SK-N-SH (cell line): ENCODE measurements around the gene GOLGA6C. TPM values are rescaled to one million over a fixed set of nuclear protein-coding genes. Genes with fewer than 3 reads are reported as not detected.

ENCODE experiments used
- CTCF ChIA-PET: fragments of 300-600, 350-600 bp; formaldehyde crosslinking; extraction: SDS; loops from one replicate; lab custom pipeline; 2021; lab: Yijun Ruan, JAX
- POLR2A ChIA-PET: fragments of 350-600 bp; sonication (Branson Sonifier 250); formaldehyde crosslinking; extraction: SDS; loops from one replicate; lab custom pipeline; 2020; ENCODE audit warnings: antibody characterized with exemption, inconsistent platforms; lab: Yijun Ruan, JAX
- DNase-seq: peaks from one replicate; pipeline ENCODE4 v3.0.0; 2012
- H2AFZ ChIP-seq: fragments of 200-600 bp; sonication (generic); 2 replicates; pipeline ENCODE4 v1.8.1; 2016; ENCODE audit warnings: antibody characterized with exemption, mild to moderate bottlenecking, low read depth
- H3F3A ChIP-seq: fragments of 200-600 bp; sonication (generic); replicated peaks from 2 replicates; pipeline ENCODE3; 2016; ENCODE audit warnings: antibody characterized with exemption, mild to moderate bottlenecking; ENCODE audit not compliant: insufficient read depth
- H3K27ac ChIP-seq, 2 experiments: fragments of 200-500 bp in 1 of 2; fragments of 200-600 bp in 1 of 2; sonication (Bioruptor generic) in 1 of 2; sonication (generic), shearing (Covaris generic) in 1 of 2; 2 replicates each; pipeline versions ENCODE4 v1.5.1 to v1.6.1; 2014 to 2016; ENCODE audit warnings: low read depth in 2 of 2, inconsistent platforms in 1 of 2, low read length in 1 of 2, mild to moderate bottlenecking in 1 of 2, mixed read lengths in 1 of 2
- H3K27me3 ChIP-seq: fragments of 200-600 bp; sonication (generic), shearing (Covaris generic); 2 replicates; pipeline ENCODE4 v1.6.1; 2016; ENCODE audit warnings: mixed run types; ENCODE audit not compliant: insufficient read depth
- H3K36me3 ChIP-seq, 2 experiments: fragments of 200-500 bp in 1 of 2; fragments of 200-600 bp in 1 of 2; sonication (Bioruptor generic) in 1 of 2; sonication (generic) in 1 of 2; replicated peaks in 1 of 2; 2 replicates each; pipeline versions ENCODE3 to v1.5.1; 2014 to 2016; ENCODE audit warnings: low read length in 1 of 2, mild to moderate bottlenecking in 1 of 2; ENCODE audit not compliant: insufficient read depth in 2 of 2, control insufficient read depth in 1 of 2
- H3K4me1 ChIP-seq, 2 experiments: fragments of 200-500 bp in 1 of 2; fragments of 200-600 bp in 1 of 2; sonication (Bioruptor generic) in 1 of 2; sonication (generic), shearing (Covaris generic) in 1 of 2; 2 replicates each; pipeline versions ENCODE4 v1.5.1 to v1.6.1; 2014 to 2016; ENCODE audit warnings: low read depth in 1 of 2, low read length in 1 of 2, mixed run types in 1 of 2; ENCODE audit not compliant: insufficient read depth in 2 of 2, control insufficient read depth in 1 of 2
- H3K4me2 ChIP-seq: fragments of 200-600 bp; sonication (generic), shearing (Covaris generic); 2 replicates; pipeline ENCODE4 v1.6.1; 2017; ENCODE audit warnings: mixed run types
- H3K4me3 ChIP-seq, 2 experiments: fragments of 200-500 bp in 1 of 2; fragments of 200-600 bp in 1 of 2; sonication (Bioruptor generic) in 1 of 2; sonication (generic), shearing (Covaris generic) in 1 of 2; 2 replicates each; pipeline versions ENCODE4 v1.5.1 to v1.8.1; 2014 to 2016; ENCODE audit warnings: low read depth in 2 of 2, inconsistent platforms in 1 of 2, low read length in 1 of 2, mild to moderate bottlenecking in 1 of 2, mixed read lengths in 1 of 2, moderate library complexity in 1 of 2
- H3K79me2 ChIP-seq: fragments of 200-600 bp; sonication (generic); 2 replicates; pipeline ENCODE4 v1.8.1; 2017; ENCODE audit warnings: mild to moderate bottlenecking; ENCODE audit not compliant: insufficient read depth
- H3K9ac ChIP-seq: fragments of 200-600 bp; sonication (generic); 2 replicates; pipeline ENCODE4 v1.6.1; 2017; ENCODE audit warnings: mixed run types
- H3K9me2 ChIP-seq: fragments of 200-600 bp; sonication (generic); 2 replicates; pipeline ENCODE4 v1.6.1; 2017; ENCODE audit warnings: mixed run types
- H3K9me3 ChIP-seq: fragments of 200-600 bp; sonication (generic); 2 replicates; pipeline ENCODE4 v1.6.1; 2017; ENCODE audit warnings: mixed run types, mild to moderate bottlenecking, moderate library complexity
- H4K20me1 ChIP-seq: fragments of 200-600 bp; sonication (generic); 2 replicates; pipeline ENCODE4 v1.6.1; 2017; ENCODE audit warnings: mild to moderate bottlenecking, mixed run types; ENCODE audit not compliant: insufficient read depth
- CHD2 ChIP-seq: fragments of 150-350 bp; IDR thresholded peaks from 2 replicates; pipeline ENCODE4 v1.6.1; 2018; ENCODE audit warnings: low read length; ENCODE audit not compliant: partially characterized antibody
- CTCF ChIP-seq: fragments of 200-600 bp; sonication (generic); IDR thresholded peaks from 2 replicates; pipeline ENCODE4 v1.6.1; 2017; ENCODE audit warnings: antibody characterized with exemption, mild to moderate bottlenecking, moderate library complexity
- ELF1 ChIP-seq: IDR thresholded peaks from 2 replicates; pipeline ENCODE4 v1.4.0; 2012
- EP300 ChIP-seq, 2 experiments: IDR thresholded peaks; 2 replicates each; pipeline versions ENCODE4 v1.4.0 to v1.6.1; 2012; ENCODE audit warnings: borderline replicate concordance in 1 of 2, low read depth in 1 of 2, low read length in 1 of 2
- EZH2phosphoT487 ChIP-seq: fragments of 200-600 bp; sonication (generic); IDR thresholded peaks from 2 replicates; pipeline ENCODE4 v1.6.1; 2017; ENCODE audit warnings: low read depth, mixed run types, mild to moderate bottlenecking, antibody characterized with exemption, moderate library complexity, borderline replicate concordance
- FOXJ3 ChIP-seq: sonication (generic); formaldehyde crosslinking; IDR thresholded peaks from 2 replicates; pipeline ENCODE4 v1.5.1; 2020; ENCODE audit warnings: mild to moderate bottlenecking, missing genetic modification reagents
- FOXM1 ChIP-seq: IDR thresholded peaks from 2 replicates; pipeline ENCODE4 v1.4.0; 2012; ENCODE audit warnings: low read depth, mild to moderate bottlenecking
- GABPA ChIP-seq: IDR thresholded peaks from 2 replicates; pipeline ENCODE4 v1.4.0; 2012; ENCODE audit warnings: low read depth, mild to moderate bottlenecking
- IRF3 ChIP-seq: fragments of 150-350 bp; IDR thresholded peaks from 2 replicates; pipeline ENCODE4 v1.6.1; 2016; ENCODE audit warnings: mild to moderate bottlenecking, low read depth, low read length
- MEF2A ChIP-seq: IDR thresholded peaks from 2 replicates; pipeline ENCODE4 v1.4.0; 2012; ENCODE audit warnings: low read depth, borderline replicate concordance
- RAD21 ChIP-seq: IDR thresholded peaks from 2 replicates; pipeline ENCODE4 v1.6.1; 2012; ENCODE audit warnings: mild to moderate bottlenecking, low read length
- RXRA ChIP-seq: IDR thresholded peaks from 2 replicates; pipeline ENCODE4 v1.4.0; 2012; ENCODE audit warnings: low read depth, mild to moderate bottlenecking, borderline replicate concordance
- SMC3 ChIP-seq: IDR thresholded peaks from 2 replicates; pipeline ENCODE4 v1.6.1; 2012; ENCODE audit warnings: low read depth, low read length, improper control_type of control experiment
- USF1 ChIP-seq: IDR thresholded peaks from 2 replicates; pipeline ENCODE4 v1.4.0; 2012; ENCODE audit warnings: low read depth, borderline replicate concordance
- WGBS: methylation state at CpG from one replicate; pipeline ENCODE4 v1.1.6; 2017; ENCODE audit warnings: low lambda C conversion rate; 5-methylcytosine and 5-hydroxymethylcytosine counted together
- polyA plus RNA-seq, 3 experiments: library from polyadenylated mRNA; depleted of rRNA; stranded (reverse); fragments of >200 nt; gene quantifications; 2 replicates each; pipeline ENCODE4 v1.2.3, GENCODE V29; 2012
- TF ChIP-seq, protein P1 (sequence below): IDR thresholded peaks from 2 replicates; pipeline ENCODE4; 2012
- TF ChIP-seq, protein P2 (sequence below): IDR thresholded peaks from 2 replicates; pipeline ENCODE4 v1.6.1; 2012; ENCODE audit warnings: mild to moderate bottlenecking, low read depth, low read length, moderate library complexity

Gene GOLGA6C
- polyA plus RNA-seq, 1 of the 3 experiments (the other 2 are of a cell fraction), result not detected

GRCh38 chr15:75229191-75230015, 28.7 kb upstream of the GOLGA6C start:
- no peak for DNase-seq
- Histone ChIP-seq H3K27ac (no peak overlapping the region), H3K4me1 (peaks cover 0 to 3% of the 10 kb centered on the region in 2 experiments; a peak in 1 of 4 replicates), H3K9me2 (no peaks in the 10 kb centered on the region), H3K36me3 (no peaks in the 10 kb centered on the region), H3K79me2 (no peaks in the 10 kb centered on the region), H2AFZ (no peak overlapping the region), H3F3A (no peaks in the 10 kb centered on the region), H4K20me1 (no peaks in the 10 kb centered on the region), H3K4me2 (no peak overlapping the region), H3K4me3 (no peak overlapping the region), H3K9me3 (no peaks in the 10 kb centered on the region), H3K9ac (no peak overlapping the region), H3K27me3 (peaks cover 6% of the 10 kb centered on the region)
- POLR2A ChIA-PET, result no interaction called here
- TF ChIP-seq FOXM1 (no peak), IRF3 (no peak), FOXJ3 (CRISPR knock-in tag) (no peak)
- TF ChIP-seq, protein P1, sequence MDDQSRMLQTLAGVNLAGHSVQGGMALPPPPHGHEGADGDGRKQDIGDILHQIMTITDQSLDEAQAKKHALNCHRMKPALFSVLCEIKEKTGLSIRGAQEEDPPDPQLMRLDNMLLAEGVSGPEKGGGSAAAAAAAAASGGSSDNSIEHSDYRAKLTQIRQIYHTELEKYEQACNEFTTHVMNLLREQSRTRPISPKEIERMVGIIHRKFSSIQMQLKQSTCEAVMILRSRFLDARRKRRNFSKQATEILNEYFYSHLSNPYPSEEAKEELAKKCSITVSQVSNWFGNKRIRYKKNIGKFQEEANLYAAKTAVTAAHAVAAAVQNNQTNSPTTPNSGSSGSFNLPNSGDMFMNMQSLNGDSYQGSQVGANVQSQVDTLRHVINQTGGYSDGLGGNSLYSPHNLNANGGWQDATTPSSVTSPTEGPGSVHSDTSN, result no peak
- CTCF ChIA-PET, result no interaction called here
- 66% methylated on average over 11 of the region's 21 CpGs for WGBS

- no peak overlapping the region for H2AFZ ChIP-seq
- no peak for DNase-seq
- H3K9me3 ChIP-seq, result no peaks in the 10 kb centered on the region
- ChIA-PET CTCF (no interaction called here), POLR2A (no interaction called here)
- no peaks in the 10 kb centered on the region for H4K20me1 ChIP-seq
- H3K27ac ChIP-seq, result no peak overlapping the region
- peaks cover 0 to 3% of the 10 kb centered on the region in 2 experiments; a peak in 1 of 4 replicates for H3K4me1 ChIP-seq
- no peaks in the 10 kb centered on the region for H3F3A ChIP-seq
- H3K9me2 ChIP-seq, result no peaks in the 10 kb centered on the region
- H3K4me3 ChIP-seq, result no peak overlapping the region
- no peak overlapping the region for H3K9ac ChIP-seq
- WGBS, result 70% methylated on average over 2 of the region's 2 CpGs
- H3K36me3 ChIP-seq, result no peaks in the 10 kb centered on the region
- H3K4me2 ChIP-seq, result no peak overlapping the region
- H3K79me2 ChIP-seq, result no peaks in the 10 kb centered on the region
- H3K27me3 ChIP-seq, result peaks cover 12% of the 10 kb centered on the region
- TF ChIP-seq RXRA (no peak), EZH2phosphoT487 (no peak), SMC3 (no peak), EP300 (IDR thresholded peaks at IDR 0.05; ENCODE audit: borderline replicate concordance in 1 of 2, low read depth in 1 of 2, low read length in 1 of 2) (no peak), RAD21 (no peak), MEF2A (no peak), CHD2 (no peak), ELF1 (no peak), FOXJ3 (CRISPR knock-in tag) (no peak), USF1 (no peak), GABPA (no peak), CTCF (no peak)
- TF ChIP-seq, protein P1, result no peak
- TF ChIP-seq, protein P2, sequence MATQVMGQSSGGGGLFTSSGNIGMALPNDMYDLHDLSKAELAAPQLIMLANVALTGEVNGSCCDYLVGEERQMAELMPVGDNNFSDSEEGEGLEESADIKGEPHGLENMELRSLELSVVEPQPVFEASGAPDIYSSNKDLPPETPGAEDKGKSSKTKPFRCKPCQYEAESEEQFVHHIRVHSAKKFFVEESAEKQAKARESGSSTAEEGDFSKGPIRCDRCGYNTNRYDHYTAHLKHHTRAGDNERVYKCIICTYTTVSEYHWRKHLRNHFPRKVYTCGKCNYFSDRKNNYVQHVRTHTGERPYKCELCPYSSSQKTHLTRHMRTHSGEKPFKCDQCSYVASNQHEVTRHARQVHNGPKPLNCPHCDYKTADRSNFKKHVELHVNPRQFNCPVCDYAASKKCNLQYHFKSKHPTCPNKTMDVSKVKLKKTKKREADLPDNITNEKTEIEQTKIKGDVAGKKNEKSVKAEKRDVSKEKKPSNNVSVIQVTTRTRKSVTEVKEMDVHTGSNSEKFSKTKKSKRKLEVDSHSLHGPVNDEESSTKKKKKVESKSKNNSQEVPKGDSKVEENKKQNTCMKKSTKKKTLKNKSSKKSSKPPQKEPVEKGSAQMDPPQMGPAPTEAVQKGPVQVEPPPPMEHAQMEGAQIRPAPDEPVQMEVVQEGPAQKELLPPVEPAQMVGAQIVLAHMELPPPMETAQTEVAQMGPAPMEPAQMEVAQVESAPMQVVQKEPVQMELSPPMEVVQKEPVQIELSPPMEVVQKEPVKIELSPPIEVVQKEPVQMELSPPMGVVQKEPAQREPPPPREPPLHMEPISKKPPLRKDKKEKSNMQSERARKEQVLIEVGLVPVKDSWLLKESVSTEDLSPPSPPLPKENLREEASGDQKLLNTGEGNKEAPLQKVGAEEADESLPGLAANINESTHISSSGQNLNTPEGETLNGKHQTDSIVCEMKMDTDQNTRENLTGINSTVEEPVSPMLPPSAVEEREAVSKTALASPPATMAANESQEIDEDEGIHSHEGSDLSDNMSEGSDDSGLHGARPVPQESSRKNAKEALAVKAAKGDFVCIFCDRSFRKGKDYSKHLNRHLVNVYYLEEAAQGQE, result no peak
These were observed 28.2 kb upstream of the GOLGA6C start for GRCh38 chr15:75230016-75230343.
